Osteoblast (primary cell): Measurements from ENCODE around the gene PHF12. TPM values are rescaled to one million over a fixed set of nuclear protein-coding genes. Genes with fewer than 3 reads are reported as not detected.

Experiments
- DNase-seq: peaks from one replicate; pipeline ENCODE4 v3.0.0; 2011; ENCODE audit warnings: low spot score, mixed read lengths; ENCODE audit not compliant: insufficient read length; ENCODE audit errors: missing footprints
- H2AFZ ChIP-seq: 2 replicates; pipeline ENCODE4 v1.6.0; 2011; ENCODE audit warnings: mild to moderate bottlenecking, low read length
- H3K27ac ChIP-seq: 2 replicates; pipeline ENCODE4 v1.5.1; 2011; ENCODE audit warnings: mild to moderate bottlenecking, low read depth, low read length, moderate library complexity
- H3K27me3 ChIP-seq: 2 replicates; pipeline ENCODE4 v1.6.0; 2012; ENCODE audit warnings: mild to moderate bottlenecking, control low read depth, inconsistent platforms, low read length, moderate library complexity; ENCODE audit not compliant: insufficient read depth
- H3K36me3 ChIP-seq: 2 replicates; pipeline ENCODE4 v1.5.1; 2011; ENCODE audit warnings: mild to moderate bottlenecking, low read length, control low read depth, moderate library complexity; ENCODE audit not compliant: insufficient read depth
- H3K4me1 ChIP-seq: 2 replicates; pipeline ENCODE4 v1.5.1; 2011; ENCODE audit warnings: mild to moderate bottlenecking, low read length, control low read depth, moderate library complexity; ENCODE audit not compliant: insufficient read depth
- H3K4me2 ChIP-seq: 2 replicates; pipeline ENCODE4 v1.6.0; 2011; ENCODE audit warnings: mild to moderate bottlenecking, low read length; ENCODE audit not compliant: insufficient read depth
- H3K4me3 ChIP-seq: fragments of 200-600 bp; sonication (generic); 3 replicates; pipeline ENCODE4 v1.5.1; 2012; ENCODE audit warnings: mild to moderate bottlenecking, low read length, inconsistent platforms; ENCODE audit not compliant: insufficient read depth
- H3K79me2 ChIP-seq: 2 replicates; pipeline ENCODE4 v1.6.0; 2012; ENCODE audit warnings: mild to moderate bottlenecking, low read length, control low read depth, inconsistent platforms; ENCODE audit not compliant: insufficient read depth
- H3K9me3 ChIP-seq: 2 replicates; pipeline ENCODE4 v1.5.1; 2011; ENCODE audit warnings: low read depth, low read length, control low read depth
- H4K20me1 ChIP-seq: 2 replicates; pipeline ENCODE4 v1.6.0; 2012; ENCODE audit warnings: mild to moderate bottlenecking, low read length, control low read depth; ENCODE audit not compliant: insufficient read depth
- total RNA-seq: library from RNA; depleted of rRNA; stranded (reverse); fragments of >200 nt; gene quantifications from 2 replicates; pipeline ENCODE4 v1.2.3, GENCODE V29; 2012
- TF ChIP-seq, protein P1 (sequence below): IDR thresholded peaks from 2 replicates; pipeline ENCODE4 v1.5.1; 2011; ENCODE audit warnings: mild to moderate bottlenecking, low read depth, low read length, moderate library complexity; ENCODE audit errors: extremely low read depth

PHF12 gene
- total RNA-seq, 1 donor, result 26.8 TPM

DNA sequence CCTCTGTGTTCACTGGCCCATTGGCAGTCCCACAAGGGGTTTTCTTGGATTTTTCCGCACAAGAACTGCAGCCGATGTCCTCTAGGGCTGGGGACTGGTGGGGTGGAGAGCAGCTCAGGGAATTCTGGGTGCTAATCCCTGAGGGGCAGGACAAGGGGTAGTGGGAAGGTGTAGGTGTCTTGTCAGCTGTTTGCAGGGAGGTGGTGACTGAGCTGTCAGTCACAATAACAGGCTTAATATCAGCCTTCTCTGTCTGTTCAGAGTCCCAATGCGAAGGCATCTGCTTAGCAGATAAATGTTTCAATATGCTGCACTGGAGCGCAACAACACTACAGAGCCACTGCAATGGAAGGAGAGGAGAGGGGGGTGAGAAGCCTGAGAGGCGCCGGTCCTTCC, 38.4 kb downstream of the PHF12 start:
- H4K20me1 ChIP-seq, result peaks cover 32% of the 10 kb centered on the region
- no peaks in the 10 kb centered on the region for H3K9me3 ChIP-seq
- H3K36me3 ChIP-seq, result peaks cover 96% of the 10 kb centered on the region
- no peak for DNase-seq
- H3K4me1 ChIP-seq, result peaks cover 9% of the 10 kb centered on the region
- H3K27ac ChIP-seq, result no peak overlapping the region
- peaks cover 2% of the 10 kb centered on the region for H3K79me2 ChIP-seq
- no peak overlapping the region for H3K4me2 ChIP-seq
- H2AFZ ChIP-seq, result no peak overlapping the region
- no peaks in the 10 kb centered on the region for H3K27me3 ChIP-seq
- TF ChIP-seq, protein P1, sequence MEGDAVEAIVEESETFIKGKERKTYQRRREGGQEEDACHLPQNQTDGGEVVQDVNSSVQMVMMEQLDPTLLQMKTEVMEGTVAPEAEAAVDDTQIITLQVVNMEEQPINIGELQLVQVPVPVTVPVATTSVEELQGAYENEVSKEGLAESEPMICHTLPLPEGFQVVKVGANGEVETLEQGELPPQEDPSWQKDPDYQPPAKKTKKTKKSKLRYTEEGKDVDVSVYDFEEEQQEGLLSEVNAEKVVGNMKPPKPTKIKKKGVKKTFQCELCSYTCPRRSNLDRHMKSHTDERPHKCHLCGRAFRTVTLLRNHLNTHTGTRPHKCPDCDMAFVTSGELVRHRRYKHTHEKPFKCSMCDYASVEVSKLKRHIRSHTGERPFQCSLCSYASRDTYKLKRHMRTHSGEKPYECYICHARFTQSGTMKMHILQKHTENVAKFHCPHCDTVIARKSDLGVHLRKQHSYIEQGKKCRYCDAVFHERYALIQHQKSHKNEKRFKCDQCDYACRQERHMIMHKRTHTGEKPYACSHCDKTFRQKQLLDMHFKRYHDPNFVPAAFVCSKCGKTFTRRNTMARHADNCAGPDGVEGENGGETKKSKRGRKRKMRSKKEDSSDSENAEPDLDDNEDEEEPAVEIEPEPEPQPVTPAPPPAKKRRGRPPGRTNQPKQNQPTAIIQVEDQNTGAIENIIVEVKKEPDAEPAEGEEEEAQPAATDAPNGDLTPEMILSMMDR, result no peak
- H3K4me3 ChIP-seq, result no peak overlapping the region

DNA sequence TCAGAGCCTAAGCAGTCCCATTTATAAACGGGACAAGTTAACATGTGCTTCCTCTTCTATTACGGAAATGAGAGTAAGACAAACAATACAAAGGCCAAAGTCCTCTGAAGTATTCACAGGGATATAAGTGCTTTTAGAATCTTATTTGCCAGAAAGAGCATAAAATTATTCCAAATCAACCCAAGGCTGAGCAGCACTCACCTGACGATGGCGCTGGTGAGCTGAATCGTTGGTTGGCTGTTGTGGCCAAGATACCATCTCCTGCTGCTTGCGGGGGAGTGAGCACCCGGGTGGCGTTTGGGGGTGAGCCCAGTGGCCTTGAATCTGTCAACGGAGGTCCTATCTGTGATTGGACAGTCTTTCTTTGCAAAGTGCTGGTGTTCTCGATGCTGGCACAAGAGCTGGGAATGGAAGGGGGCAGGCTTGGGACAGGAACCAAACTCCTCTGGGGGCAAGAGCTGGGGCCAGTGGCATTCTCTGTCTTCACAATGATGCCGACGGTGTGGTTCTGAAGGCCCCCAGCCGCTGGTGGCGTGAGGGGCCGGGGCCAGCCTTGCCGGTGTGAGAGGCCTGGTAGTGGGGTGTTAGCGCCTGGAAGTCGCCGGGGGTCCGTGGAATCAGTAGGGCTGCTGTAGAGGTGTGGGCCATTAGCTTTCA, 38.9 kb downstream of the PHF12 start:
- peaks cover 2% of the 10 kb centered on the region for H3K79me2 ChIP-seq
- H3K27ac ChIP-seq, result no peak overlapping the region
- peaks cover 96% of the 10 kb centered on the region for H3K36me3 ChIP-seq
- no peaks in the 10 kb centered on the region for H3K9me3 ChIP-seq
- H3K4me3 ChIP-seq, result no peak overlapping the region
- H3K4me2 ChIP-seq, result no peak overlapping the region
- H3K27me3 ChIP-seq, result no peaks in the 10 kb centered on the region
- H2AFZ ChIP-seq, result no peak overlapping the region
- TF ChIP-seq, protein P1, result peak; percentile 38
- no peak for DNase-seq
- H4K20me1 ChIP-seq, result peaks cover 32% of the 10 kb centered on the region
- H3K4me1 ChIP-seq, result peaks cover 9% of the 10 kb centered on the region

DNA sequence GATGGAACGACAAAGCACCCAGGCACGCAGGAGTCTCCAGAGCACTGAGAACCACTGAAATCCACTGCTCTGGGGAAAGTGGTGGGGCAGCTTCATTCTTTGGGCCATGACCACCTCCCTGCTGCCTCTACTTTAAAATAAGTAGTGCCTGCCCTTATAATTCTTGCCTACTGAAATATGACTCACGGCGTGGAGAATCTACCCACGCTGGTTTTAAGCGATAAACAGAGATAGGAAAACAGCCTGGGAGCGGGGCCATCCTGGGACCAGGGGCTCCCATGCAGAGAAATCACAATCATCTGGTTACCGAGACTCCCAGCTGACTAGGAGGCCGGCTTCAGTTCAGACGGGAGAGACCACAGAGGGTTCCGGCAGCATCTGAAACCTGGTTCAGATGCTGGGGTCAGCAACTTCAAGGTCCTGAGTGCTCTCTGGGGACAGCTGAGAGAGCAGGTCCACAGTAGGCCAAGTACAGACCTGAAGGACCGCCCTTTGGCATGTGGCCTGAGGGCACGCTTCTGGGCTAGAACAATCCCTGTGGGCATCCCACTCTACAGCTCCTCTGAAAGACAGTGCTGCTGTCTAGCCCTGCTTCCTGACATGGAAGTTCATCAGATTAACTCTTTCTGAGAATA, 39.8 kb downstream of the PHF12 start:
- H3K27me3 ChIP-seq, result no peaks in the 10 kb centered on the region
- no peak for DNase-seq
- H3K4me3 ChIP-seq, result no peak overlapping the region
- no peaks in the 10 kb centered on the region for H3K9me3 ChIP-seq
- peaks cover 9% of the 10 kb centered on the region for H3K4me1 ChIP-seq
- peaks cover 96% of the 10 kb centered on the region for H3K36me3 ChIP-seq
- H3K79me2 ChIP-seq, result peaks cover 2% of the 10 kb centered on the region
- peak overlapping the region; percentile 22 for H3K27ac ChIP-seq
- no peak overlapping the region for H3K4me2 ChIP-seq
- H2AFZ ChIP-seq, result no peak overlapping the region
- TF ChIP-seq, protein P1, result no peak
- H4K20me1 ChIP-seq, result peaks cover 27% of the 10 kb centered on the region

- Histone ChIP-seq H3K27ac (no peak overlapping the region), H3K4me1 (peaks cover 9% of the 10 kb centered on the region), H3K27me3 (no peaks in the 10 kb centered on the region), H2AFZ (no peak overlapping the region), H3K9me3 (no peaks in the 10 kb centered on the region), H3K4me2 (no peak overlapping the region), H4K20me1 (peaks cover 17% of the 10 kb centered on the region), H3K4me3 (no peak overlapping the region), H3K36me3 (peaks cover 96% of the 10 kb centered on the region), H3K79me2 (peaks cover 2% of the 10 kb centered on the region)
- TF ChIP-seq, protein P1, result no peak
- no peak for DNase-seq
Observed at GRCh38 chr17:28910534-28910933, 40.8 kb downstream of the PHF12 start.
